Activated CD4-positive, alpha-beta T cell treated with anti-CD3 and anti-CD28 coated beads, Interleukin-2, amount 50 U/mL, for 16 hours (primary cell): ENCODE results near the gene SPAG7.
A peak's percentile ranks its signal among the peaks of the same experiment; 100 is the strongest.

Experiments used
- DNase-seq: peaks from one replicate; pipeline ENCODE4 v3.0.0-alpha.2; 2020

The SPAG7 gene

GRCh38 chr17:4967539-4968485 lies at the start of gene SPAG7:
TSS of gene SPAG7 (minus strand) at chr17:4967817. CDS start at chr17:4967804, 13 bp downstream.
- peak; percentile 95 for DNase-seq

- DNase-seq = no peak
Measured at GRCh38 chr17:5014357-5014756, 46.7 kb upstream of the SPAG7 start.

GRCh38 chr17:5011928-5012327 lies 44.3 kb upstream of the SPAG7 start:
- peak; percentile 86 for DNase-seq

GRCh38 chr17:5003214-5003867 lies 35.7 kb upstream of the SPAG7 start:
- no peak for DNase-seq

GRCh38 chr17:5002121-5002788 lies 34.6 kb upstream of the SPAG7 start:
- no peak for DNase-seq

- DNase-seq = no peak
Measured at GRCh38 chr17:5000237-5000639, 32.6 kb upstream of the SPAG7 start.

- no peak for DNase-seq
Measured at GRCh38 chr17:4999430-5000093, 31.9 kb upstream of the SPAG7 start.

GRCh38 chr17:4998732-4999429 lies 31.3 kb upstream of the SPAG7 start:
- no peak for DNase-seq

- no peak for DNase-seq
Measured at GRCh38 chr17:4998027-4998731, 30.6 kb upstream of the SPAG7 start.

- DNase-seq = peak; percentile 92
Measured at GRCh38 chr17:4997302-4998026, 29.8 kb upstream of the SPAG7 start, which contains the start of the genes INCA1 and KIF1C. TSS of gene INCA1 (minus strand) at chr17:4997522. CDS start at chr17:4994437, 3,085 bp downstream. TSS of gene KIF1C (plus strand) at chr17:4997950. CDS start at chr17:5000247, 2,297 bp downstream.

- DNase-seq = no peak
Measured at GRCh38 chr17:4994081-4994595, 26.5 kb upstream of the SPAG7 start.

GRCh38 chr17:4987767-4988567 lies 20.4 kb upstream of the SPAG7 start:
- DNase-seq = no peak

GRCh38 chr17:4986951-4987766 lies 19.5 kb upstream of the SPAG7 start, which contains the start of gene CAMTA2:
TSS of gene CAMTA2 (minus strand) at chr17:4987675. CDS start at chr17:4986222, 1,453 bp downstream.
- DNase-seq = peak; percentile 90

- no peak for DNase-seq
Measured at GRCh38 chr17:4986403-4986802, 18.8 kb upstream of the SPAG7 start.

GRCh38 chr17:4982305-4982704 lies 14.7 kb upstream of the SPAG7 start:
- DNase-seq = no peak

GRCh38 chr17:4980644-4981216 lies 13.1 kb upstream of the SPAG7 start:
- peak; percentile 77 for DNase-seq

GRCh38 chr17:4978726-4979125 lies 11.1 kb upstream of the SPAG7 start:
- no peak for DNase-seq

- DNase-seq = no peak
Measured at GRCh38 chr17:4974115-4974670, 6.6 kb upstream of the SPAG7 start.
